Caco-2 (cell line): Measurements from ENCODE around the gene IP6K3. TPM values are rescaled to one million over a fixed set of nuclear protein-coding genes. Genes with fewer than 3 reads are reported as not detected.

Experiments
- Bru-seq: library from RNA; stranded (reverse); fragments of 400-500 nt; gene quantifications from one replicate; lab custom pipeline; 2021; lab: Mats Ljungman, UMichigan
- BruChase-seq, 2 experiments: library from RNA; stranded (reverse); fragments of 400-500 nt; gene quantifications; one replicate each; lab custom pipeline; 2021; lab: Mats Ljungman, UMichigan
- BruUV-seq: library from RNA; stranded (reverse); fragments of 400-500 nt; replicated peaks from 2 replicates; lab custom pipeline; 2021; lab: Mats Ljungman, UMichigan
- CTCF ChIA-PET: fragments of 300-600 bp; sonication (Branson Sonifier 250); formaldehyde crosslinking; loops from one replicate; lab custom pipeline; 2022; ENCODE audit warnings: antibody characterized with exemption; lab: Charles Lee
- POLR2A ChIA-PET: fragments of 300-600 bp; sonication (Branson Sonifier 250); formaldehyde crosslinking; loops from one replicate; lab custom pipeline; 2022; ENCODE audit warnings: antibody characterized with exemption; lab: Charles Lee
- DNase-seq, 2 experiments: peaks; one replicate each; pipeline versions ENCODE4 v3.0.0 to v3.0.0-alpha.2; 2020 to 2022
- H3K27me3 ChIP-seq: replicated peaks from 2 replicates; pipeline ENCODE4 v1.6.0; 2011; ENCODE audit warnings: low read length; ENCODE audit not compliant: control insufficient read depth, insufficient read depth
- H3K36me3 ChIP-seq: 2 replicates; pipeline ENCODE4 v1.5.1; 2011; ENCODE audit warnings: low read length; ENCODE audit not compliant: control insufficient read depth, insufficient read depth
- H3K4me1 ChIP-seq: fragments of 250-450 bp; sonication (Bioruptor Pico); 2 replicates; pipeline ENCODE4 v1.5.1; 2020; ENCODE audit warnings: mild to moderate bottlenecking
- H3K4me3 ChIP-seq: 2 replicates; pipeline ENCODE4 v1.5.1; 2011; ENCODE audit warnings: low read depth, mild to moderate bottlenecking, control low read depth, low read length
- H3K9me3 ChIP-seq: fragments of 250-450 bp; sonication (Bioruptor Pico); 2 replicates; pipeline ENCODE4 v1.5.1; 2020; ENCODE audit warnings: mild to moderate bottlenecking, moderate library complexity
- H3K27ac Mint-ChIP-seq: one replicate; pipeline ENCODE4 v1.8.0; 2022; ENCODE audit warnings: mixed read lengths; ENCODE audit not compliant: unreplicated experiment
- H3K27me3 Mint-ChIP-seq: one replicate; pipeline ENCODE4 v1.8.0; 2022; ENCODE audit warnings: mixed read lengths; ENCODE audit not compliant: insufficient read depth, unreplicated experiment
- H3K36me3 Mint-ChIP-seq: one replicate; pipeline ENCODE4 v1.8.0; 2022; ENCODE audit warnings: mild to moderate bottlenecking, mixed read lengths; ENCODE audit not compliant: insufficient read depth, unreplicated experiment
- H3K4me1 Mint-ChIP-seq: one replicate; pipeline ENCODE4 v1.8.0; 2022; ENCODE audit warnings: low read depth, mixed read lengths; ENCODE audit not compliant: unreplicated experiment
- H3K4me3 Mint-ChIP-seq: one replicate; pipeline ENCODE4 v1.8.0; 2022; ENCODE audit warnings: mild to moderate bottlenecking, moderate library complexity, mixed read lengths; ENCODE audit not compliant: unreplicated experiment
- H3K9me3 Mint-ChIP-seq: one replicate; pipeline ENCODE4 v1.8.0; 2022; ENCODE audit warnings: mixed read lengths; ENCODE audit not compliant: unreplicated experiment
- CTCF ChIP-seq, 2 experiments: fragments of 200-600 bp in 1 of 2; IDR thresholded peaks; 1 replicate in 1 of 2; 2 replicates in 1 of 2; pipeline versions ENCODE4 v1.5.1 to v1.8.0; 2011 to 2022; ENCODE audit warnings: antibody characterized with exemption in 1 of 2, control low read depth in 1 of 2, inconsistent platforms in 1 of 2, low read depth in 1 of 2, low read length in 1 of 2, mild to moderate bottlenecking in 1 of 2, moderate library complexity in 1 of 2; ENCODE audit not compliant: insufficient read depth in 1 of 2, severe bottlenecking in 1 of 2, unreplicated experiment in 1 of 2
- intact Hi-C: fragments of 100-400 bp; cut with micrococcal nuclease; formaldehyde crosslinking; loops from one replicate; pipeline ENCODE4 v1.10.0; 2022; ENCODE audit not compliant: unreplicated experiment
- long read RNA-seq: library from polyadenylated mRNA; stranded (forward); transcript quantifications from one replicate; pipeline ENCODE4 v2.0.0, GENCODE V29; 2022
- total RNA-seq: library from RNA; stranded (reverse); gene quantifications from 2 replicates; pipeline ENCODE4 v1.2.3, GENCODE V29; 2022

The IP6K3 gene
- 0.44 and 0.45 TPM in 2 replicates for total RNA-seq
- Bru-seq, nascent RNA, result percentile 22 among the genes with signal in this experiment
- percentile 24 among the genes with signal in this experiment for BruChase-seq, experiment 1, labeled RNA remaining after a 2-hour chase
- percentile 22 among the genes with signal in this experiment for BruChase-seq, experiment 2, labeled RNA remaining after a 6-hour chase
- long read RNA-seq, result 0 reads

GRCh38 chr6:33746651-33747100, at the start of gene IP6K3:
TSS of gene IP6K3 (minus strand) at chr6:33746905. CDS start at chr6:33735476, 11,429 bp downstream.
- Mint-ChIP-seq H3K27ac (no peak within 1 kb of the TSS), H3K36me3 (no peaks in the 10 kb centered on the region), H3K4me1 (peaks cover 32% of the 10 kb centered on the region), H3K27me3 (peaks cover 3% of the 10 kb centered on the region), H3K9me3 (no peaks in the 10 kb centered on the region), H3K4me3 (no peak within 1 kb of the TSS)
- H3K27me3 ChIP-seq, result no peaks in the 10 kb centered on the region
- CTCF ChIA-PET, result interaction anchor here (0.8 to 1.2 kb wide), 3 partner anchors 15 to 25 kb away, joined by 3 to 6 read pairs (median 4); no protein-coding TSS in a partner anchor
- H3K4me1 ChIP-seq, result peaks cover 27% of the 10 kb centered on the region
- no peaks in the 10 kb centered on the region for H3K36me3 ChIP-seq
- no peak within 1 kb of the TSS for H3K4me3 ChIP-seq
- POLR2A ChIA-PET, result no interaction called here
- H3K9me3 ChIP-seq, result no peaks in the 10 kb centered on the region
- no peak for TF ChIP-seq CTCF (IDR thresholded peaks at IDR 0.05; ENCODE audit: insufficient read depth in 1 of 2, low read depth in 1 of 2, low read length in 1 of 2, severe bottlenecking in 1 of 2, unreplicated experiment in 1 of 2)
- no TSS peak for BruUV-seq
- intact Hi-C loops, result no loop called here
- no peak for DNase-seq

- H3K27ac Mint-ChIP-seq, result no peak overlapping the region
- BruUV-seq, result no TSS peak
- no peaks in the 10 kb centered on the region for H3K9me3 Mint-ChIP-seq
- Histone ChIP-seq H3K27me3 (no peaks in the 10 kb centered on the region), H3K4me1 (peaks cover 4% of the 10 kb centered on the region; the same call in 1 of the 2 replicates), H3K4me3 (no peak overlapping the region), H3K9me3 (no peaks in the 10 kb centered on the region), H3K36me3 (no peaks in the 10 kb centered on the region)
- no peaks in the 10 kb centered on the region for H3K4me1 Mint-ChIP-seq
- peak; percentile 36 to 49 for DNase-seq
- intact Hi-C loops, result no loop called here
- ChIA-PET CTCF (no interaction called here), POLR2A (no interaction called here)
- no peak overlapping the region for H3K4me3 Mint-ChIP-seq
- peaks cover 16% of the 10 kb centered on the region for H3K27me3 Mint-ChIP-seq
- TF ChIP-seq CTCF (IDR thresholded peaks at IDR 0.05; ENCODE audit: insufficient read depth in 1 of 2, low read depth in 1 of 2, low read length in 1 of 2, severe bottlenecking in 1 of 2, unreplicated experiment in 1 of 2), result peak in 1 of 2 experiments; percentile 14
- no peaks in the 10 kb centered on the region for H3K36me3 Mint-ChIP-seq
Measured at GRCh38 chr6:33794910-33795623, 48.4 kb upstream of the IP6K3 start.

GRCh38 chr6:33792981-33793380, 46.3 kb upstream of the IP6K3 start:
- TF ChIP-seq CTCF (IDR thresholded peaks at IDR 0.05; ENCODE audit: insufficient read depth in 1 of 2, low read depth in 1 of 2, low read length in 1 of 2, severe bottlenecking in 1 of 2, unreplicated experiment in 1 of 2), result no peak
- CTCF ChIA-PET, result interaction anchor here (0.6 kb wide), 1 partner anchor 329 kb away, joined by 3 read pairs; no protein-coding TSS in a partner anchor
- no peaks in the 10 kb centered on the region for H3K4me1 Mint-ChIP-seq
- POLR2A ChIA-PET, result no interaction called here
- H3K36me3 ChIP-seq, result no peaks in the 10 kb centered on the region
- no TSS peak for BruUV-seq
- no peaks in the 10 kb centered on the region for H3K9me3 Mint-ChIP-seq
- H3K36me3 Mint-ChIP-seq, result no peaks in the 10 kb centered on the region
- H3K27ac Mint-ChIP-seq, result no peak overlapping the region
- DNase-seq, result no peak
- intact Hi-C loops, result no loop called here
- H3K27me3 Mint-ChIP-seq, result peaks cover 11% of the 10 kb centered on the region
- H3K27me3 ChIP-seq, result no peaks in the 10 kb centered on the region
- H3K9me3 ChIP-seq, result no peaks in the 10 kb centered on the region
- no peak overlapping the region for H3K4me3 Mint-ChIP-seq
- peaks cover 7% of the 10 kb centered on the region; the same call in 1 of the 2 replicates for H3K4me1 ChIP-seq
- no peak overlapping the region for H3K4me3 ChIP-seq
